MV-4-11 (cell line): ENCODE data around the gene CITED2.

Experiments used
- DNase-seq: peaks from one replicate; lab custom pipeline; 2025; lab: John Stamatoyannopoulos, UW

The CITED2 gene

GRCh38 chr6:139330306-139330705 is 44.1 kb downstream of the CITED2 start:
- no peak for DNase-seq

- DNase-seq, result no peak
Measured at GRCh38 chr6:139329224-139329623, 45.2 kb downstream of the CITED2 start.

GRCh38 chr6:139327038-139327437 is 47.4 kb downstream of the CITED2 start:
- DNase-seq, result peak; percentile 73

GRCh38 chr6:139325686-139326085 is 48.8 kb downstream of the CITED2 start:
- DNase-seq, result no peak

- peak; percentile 78 for DNase-seq
Measured at GRCh38 chr6:139325125-139325524, 49.3 kb downstream of the CITED2 start.

GRCh38 chr6:139324301-139324555 is 50.2 kb downstream of the CITED2 start:
- DNase-seq, result no peak

- peak; percentile 93 for DNase-seq
Measured at GRCh38 chr6:139323511-139324300, 50.7 kb downstream of the CITED2 start.
